Fibroblast of mammary gland (primary cell): Measurements from ENCODE around the gene EIPR1.

Source experiments
- DNase-seq: peaks from one replicate; pipeline ENCODE4 v3.0.0-alpha.2; 2010; ENCODE audit warnings: low read depth
- H3K4me3 ChIP-seq: 2 replicates; pipeline ENCODE4 v1.5.1; 2011; ENCODE audit warnings: low read depth, mild to moderate bottlenecking, low read length, moderate library complexity; ENCODE audit not compliant: control insufficient read depth
- TF ChIP-seq, protein P1 (sequence below): conservative IDR thresholded peaks from 2 replicates; pipeline ENCODE4 v1.5.1; 2011; ENCODE audit warnings: low read depth, low read length, inconsistent platforms; ENCODE audit not compliant: control insufficient read depth, insufficient read depth

EIPR1 gene

DNA sequence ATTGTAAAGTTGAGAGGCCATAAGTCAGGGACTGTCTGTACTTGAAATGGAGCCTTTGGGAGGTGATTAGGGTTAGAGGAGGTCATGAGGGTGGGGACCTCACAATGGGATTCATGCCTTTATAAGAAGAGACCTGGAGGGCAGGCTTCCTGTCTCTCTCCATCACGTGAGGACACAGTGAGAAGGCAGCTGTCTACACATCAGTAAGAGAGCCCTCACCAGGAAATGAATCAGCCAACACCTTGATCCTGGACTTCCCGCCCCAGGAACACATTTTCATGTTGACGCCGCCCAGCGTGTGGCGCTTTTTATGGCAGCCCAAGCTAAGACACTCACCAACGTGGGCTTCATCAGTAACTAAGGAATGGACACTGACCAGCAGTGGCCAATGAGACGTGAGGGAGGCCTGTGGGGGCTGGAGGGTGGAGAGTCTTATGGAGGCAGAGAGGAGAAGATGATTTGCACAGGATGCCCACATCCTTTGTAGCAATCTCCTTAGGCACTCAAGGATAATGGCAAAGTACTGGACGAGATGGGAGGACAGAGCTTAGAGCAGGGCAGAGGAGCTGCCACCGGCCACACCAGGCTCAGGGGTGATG, 162.7 kb downstream of the EIPR1 start:
- no peak for DNase-seq
- TF ChIP-seq, protein P1, sequence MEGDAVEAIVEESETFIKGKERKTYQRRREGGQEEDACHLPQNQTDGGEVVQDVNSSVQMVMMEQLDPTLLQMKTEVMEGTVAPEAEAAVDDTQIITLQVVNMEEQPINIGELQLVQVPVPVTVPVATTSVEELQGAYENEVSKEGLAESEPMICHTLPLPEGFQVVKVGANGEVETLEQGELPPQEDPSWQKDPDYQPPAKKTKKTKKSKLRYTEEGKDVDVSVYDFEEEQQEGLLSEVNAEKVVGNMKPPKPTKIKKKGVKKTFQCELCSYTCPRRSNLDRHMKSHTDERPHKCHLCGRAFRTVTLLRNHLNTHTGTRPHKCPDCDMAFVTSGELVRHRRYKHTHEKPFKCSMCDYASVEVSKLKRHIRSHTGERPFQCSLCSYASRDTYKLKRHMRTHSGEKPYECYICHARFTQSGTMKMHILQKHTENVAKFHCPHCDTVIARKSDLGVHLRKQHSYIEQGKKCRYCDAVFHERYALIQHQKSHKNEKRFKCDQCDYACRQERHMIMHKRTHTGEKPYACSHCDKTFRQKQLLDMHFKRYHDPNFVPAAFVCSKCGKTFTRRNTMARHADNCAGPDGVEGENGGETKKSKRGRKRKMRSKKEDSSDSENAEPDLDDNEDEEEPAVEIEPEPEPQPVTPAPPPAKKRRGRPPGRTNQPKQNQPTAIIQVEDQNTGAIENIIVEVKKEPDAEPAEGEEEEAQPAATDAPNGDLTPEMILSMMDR = no peak

DNA sequence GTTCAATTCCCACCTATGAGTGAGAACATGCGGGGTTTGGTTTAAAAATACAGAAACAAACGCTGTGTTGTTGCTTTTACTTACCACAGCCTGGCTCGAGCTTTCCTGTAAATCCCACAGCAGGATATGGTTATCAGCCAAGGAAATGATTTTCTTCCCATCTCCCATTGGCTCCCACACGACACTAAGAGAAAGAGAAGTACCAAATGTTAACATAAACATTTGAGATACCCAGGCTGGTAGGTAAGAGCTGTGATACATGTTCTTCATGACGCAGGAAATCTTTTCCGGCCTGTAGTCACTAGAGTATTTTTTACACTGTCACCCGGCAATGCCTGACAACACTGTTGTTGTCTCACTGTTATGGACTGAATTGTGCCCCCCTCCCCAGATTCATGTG, 163.6 kb downstream of the EIPR1 start:
- TF ChIP-seq, protein P1 = no peak
- no peak for DNase-seq
- H3K4me3 ChIP-seq = no peak overlapping the region

More for the DNA sequence above, 162.7 kb downstream of the EIPR1 start:
- no peak overlapping the region for H3K4me3 ChIP-seq

DNA sequence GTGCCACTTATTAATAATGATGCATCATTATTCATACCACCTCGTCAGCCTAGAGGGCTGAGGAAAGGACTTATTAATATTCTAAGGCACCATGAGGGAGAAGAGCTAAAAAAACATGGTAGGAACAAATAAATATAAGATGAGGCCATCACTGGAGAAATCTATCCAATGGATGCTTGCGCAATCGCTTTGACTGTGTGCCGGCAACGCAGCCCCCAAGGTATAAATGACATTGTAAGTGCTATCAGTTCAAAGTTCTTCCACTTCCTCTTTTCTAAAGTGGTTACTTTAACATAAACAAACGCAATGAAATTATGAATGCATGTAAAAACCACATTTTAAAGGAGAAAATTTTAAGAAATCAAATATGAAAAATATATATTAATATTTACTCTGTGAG, 164.6 kb downstream of the EIPR1 start:
- H3K4me3 ChIP-seq = no peak overlapping the region
- no peak for DNase-seq
- TF ChIP-seq, protein P1 = no peak

DNA sequence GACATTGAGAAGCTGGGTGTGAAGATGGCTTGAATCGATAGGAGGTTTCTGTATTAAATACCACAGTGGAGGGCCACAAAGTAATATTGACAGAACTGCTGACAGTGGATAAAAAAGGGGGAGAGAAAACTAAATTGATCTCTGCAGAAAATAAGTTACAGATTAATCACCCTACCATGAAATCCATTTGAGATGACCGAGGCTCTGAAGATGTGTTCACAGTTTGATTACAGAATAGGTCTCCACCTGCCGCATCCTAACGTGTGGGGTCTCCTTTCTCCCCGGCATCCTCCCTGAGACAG, 165.6 kb downstream of the EIPR1 start:
- no peak overlapping the region for H3K4me3 ChIP-seq
- DNase-seq = no peak
- TF ChIP-seq, protein P1 = no peak

DNA sequence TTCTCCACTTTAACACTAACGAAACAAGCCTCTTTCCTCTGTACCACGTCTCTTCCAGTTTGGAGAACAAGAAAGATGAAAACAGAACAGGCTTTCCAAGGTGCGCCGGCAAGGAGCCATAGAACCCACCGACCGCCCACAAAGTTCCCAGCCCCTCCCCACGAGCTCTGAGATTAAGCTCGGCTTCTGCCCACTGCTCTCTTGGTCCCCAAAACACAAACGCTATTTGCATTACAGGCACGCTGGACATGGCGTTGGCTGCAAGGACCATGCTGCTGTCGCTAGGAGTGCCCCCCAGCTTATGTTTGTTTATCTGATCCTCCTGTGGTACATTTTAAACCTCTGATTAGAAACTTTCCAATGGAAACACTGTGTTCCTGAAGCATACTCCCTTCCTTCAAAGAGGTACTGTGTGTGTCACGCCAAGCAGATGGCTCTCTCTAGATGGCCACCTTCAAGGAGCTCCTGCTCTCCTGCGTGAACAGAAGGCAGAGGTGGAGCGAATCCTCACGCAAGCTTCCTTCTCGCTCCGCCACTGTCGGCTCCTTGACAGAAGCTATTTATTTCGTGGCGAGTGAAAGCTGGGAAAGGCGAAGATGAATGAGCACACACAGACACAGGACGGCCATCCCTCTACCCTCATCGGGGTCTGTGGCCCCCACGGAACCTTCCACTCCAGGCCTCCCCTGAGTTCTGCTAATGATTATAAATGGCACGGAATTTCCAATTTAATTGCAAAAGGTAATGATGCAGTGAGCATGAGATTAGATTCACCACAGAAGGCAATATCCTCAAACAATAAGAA, 166.2 kb downstream of the EIPR1 start:
- TF ChIP-seq, protein P1 = no peak
- no peak for DNase-seq
- H3K4me3 ChIP-seq = no peak overlapping the region

DNA sequence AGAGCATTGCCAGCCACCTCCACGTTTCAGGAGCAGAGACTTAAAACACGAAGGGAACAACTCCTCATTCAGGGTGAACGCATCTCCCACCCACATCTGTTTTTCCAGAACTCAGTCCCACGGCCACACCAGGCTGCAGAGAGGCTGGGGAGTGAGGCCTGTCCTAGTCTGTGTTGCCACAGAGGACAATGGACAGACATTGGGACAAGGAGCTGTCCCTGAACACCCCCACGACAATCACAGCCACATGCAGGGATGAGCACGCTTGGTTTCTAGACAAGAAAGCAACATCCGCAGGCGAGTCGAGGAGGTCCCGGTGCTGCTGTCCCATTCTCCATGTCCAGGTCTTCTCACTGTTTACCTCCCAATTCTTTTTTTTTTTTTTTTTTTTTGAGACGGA, 167.4 kb downstream of the EIPR1 start:
- DNase-seq = no peak
- TF ChIP-seq, protein P1 = no peak
- no peak overlapping the region for H3K4me3 ChIP-seq
